HG03558 (cell line): ENCODE data around the gene EVA1C.
"Not testable (repeated sequence)": the region's sequence is repeated elsewhere in the genome, so short reads cannot be mapped to it uniquely, and the experiment has no call there.

ENCODE experiments used
- ATAC-seq: cut with Tn5 transposase; IDR thresholded peaks from one replicate; pipeline ENCODE4 v1.9.1; 2021; ENCODE audit warnings: moderate number of reproducible peaks; ENCODE audit not compliant: unreplicated experiment; ENCODE audit errors: extremely low read depth

The EVA1C gene

DNA sequence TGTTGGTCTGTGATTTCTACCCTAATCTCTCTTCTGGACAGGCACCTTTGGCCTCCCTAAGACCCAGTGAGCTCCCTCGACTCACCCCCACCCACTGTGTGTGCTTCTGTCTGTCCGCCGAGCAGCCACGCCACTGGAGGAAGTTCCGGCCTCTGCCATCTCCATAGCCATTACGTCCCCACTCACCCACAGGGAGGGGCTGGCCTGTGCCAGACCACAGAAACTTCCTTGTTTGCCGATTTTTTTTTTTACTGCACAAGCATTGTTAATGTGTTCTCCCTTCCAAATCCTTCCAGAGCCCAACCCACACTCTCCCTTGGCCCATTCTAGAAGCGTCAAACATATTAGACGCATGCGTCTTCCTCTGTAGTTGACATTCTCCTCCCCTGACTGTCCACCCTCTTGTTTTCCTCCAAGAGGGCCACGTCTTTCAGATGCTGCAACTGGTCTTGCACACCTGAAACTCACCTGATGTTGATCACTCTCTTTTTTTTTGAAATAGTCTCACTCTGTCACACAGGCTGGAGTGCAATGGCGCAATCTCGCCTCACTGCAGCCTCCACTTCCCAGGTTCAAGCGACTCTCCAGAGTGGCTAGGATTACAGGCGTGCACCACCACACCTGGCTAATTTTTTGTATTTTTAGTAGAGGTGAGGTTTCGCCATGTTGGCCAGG is 72.3 kb downstream of the EVA1C start:
- no peak for ATAC-seq

- no peak for ATAC-seq
Observed at GRCh38 chr21:32492376-32492775, 79.9 kb downstream of the EVA1C start.

DNA sequence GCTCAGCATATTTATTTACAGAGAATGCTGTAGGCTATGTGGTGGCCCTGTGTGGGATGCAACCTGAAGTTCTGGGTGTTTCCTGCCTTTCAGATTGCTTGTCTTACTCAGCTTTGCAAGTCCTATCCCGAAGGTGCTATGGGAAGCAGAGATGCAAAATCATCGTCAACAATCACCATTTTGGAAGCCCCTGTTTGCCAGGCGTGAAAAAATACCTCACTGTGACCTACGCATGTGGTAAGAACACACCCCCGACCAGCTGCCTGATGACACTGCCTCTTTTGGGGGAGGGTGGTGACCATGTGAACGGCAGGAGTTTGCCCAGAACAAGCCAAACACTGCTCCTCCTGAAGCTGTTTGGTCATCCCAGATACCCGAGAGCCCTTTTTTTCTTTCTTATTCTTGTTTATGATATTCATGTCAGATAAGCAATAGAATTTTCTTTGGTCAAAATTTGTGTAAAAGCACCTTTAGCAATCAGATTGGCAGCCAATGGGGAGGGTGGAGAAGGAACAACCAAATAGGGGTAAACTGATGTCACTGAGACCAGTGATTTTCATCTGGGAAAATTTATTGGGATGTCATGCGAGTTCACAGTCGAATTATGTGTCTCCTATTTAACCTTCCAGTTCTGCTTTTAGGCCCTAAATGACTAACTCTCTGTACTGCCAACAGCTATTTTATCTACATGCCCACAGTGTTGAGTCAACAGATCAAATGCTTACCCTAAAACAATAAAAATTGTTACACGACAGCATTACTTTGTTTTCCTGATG is 82.6 kb downstream of the EVA1C start:
- ATAC-seq = no peak

DNA sequence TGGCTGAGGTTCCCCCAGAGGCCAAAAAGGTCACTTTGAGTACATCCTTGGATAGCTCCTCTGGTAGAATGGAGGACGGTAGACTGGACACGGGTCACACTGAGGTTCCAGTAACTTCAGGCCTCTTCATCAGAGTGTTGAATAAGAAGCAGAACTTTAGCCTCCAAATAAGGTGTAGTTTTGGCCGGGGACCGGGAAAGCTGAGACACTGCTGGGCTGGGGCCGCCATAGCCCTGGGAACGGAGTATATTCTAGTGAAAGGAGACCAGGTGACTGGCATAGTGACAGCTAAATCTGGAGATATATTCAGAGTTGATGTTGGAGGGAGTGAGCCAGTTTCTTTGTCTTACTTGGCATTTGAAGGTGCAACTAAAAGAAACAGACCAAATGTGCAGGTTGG is 84.1 kb downstream of the EVA1C start:
- ATAC-seq = no peak

- no peak for ATAC-seq
Observed at GRCh38 chr21:32499249-32500055, 86.9 kb downstream of the EVA1C start.

GRCh38 chr21:32503641-32504040 is 91.1 kb downstream of the EVA1C start:
- not testable (repeated sequence) for ATAC-seq

DNA sequence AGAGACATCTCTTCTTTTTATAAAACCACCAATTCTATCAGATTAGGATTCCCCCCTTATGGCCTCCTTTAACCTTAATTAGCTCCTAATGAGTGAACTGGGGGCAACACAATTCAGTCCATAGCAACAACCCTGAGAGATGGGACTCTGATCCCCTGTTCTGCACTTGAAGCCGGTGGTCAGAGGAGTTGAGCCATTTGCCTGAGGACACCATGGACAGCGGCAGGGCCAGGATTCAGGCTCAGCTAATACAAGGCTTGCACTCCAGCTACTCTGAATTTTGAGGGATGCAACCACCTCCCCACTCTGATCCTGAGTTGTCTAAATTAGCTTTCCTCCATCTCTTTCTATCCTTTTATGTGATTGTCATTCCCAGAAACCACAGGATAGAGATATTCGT is 93.3 kb downstream of the EVA1C start:
- not testable (repeated sequence) for ATAC-seq

- not testable (repeated sequence) for ATAC-seq
Observed at GRCh38 chr21:32506411-32506965, 94.0 kb downstream of the EVA1C start.

- ATAC-seq = no peak
Observed at GRCh38 chr21:32507342-32507919, 94.9 kb downstream of the EVA1C start.

DNA sequence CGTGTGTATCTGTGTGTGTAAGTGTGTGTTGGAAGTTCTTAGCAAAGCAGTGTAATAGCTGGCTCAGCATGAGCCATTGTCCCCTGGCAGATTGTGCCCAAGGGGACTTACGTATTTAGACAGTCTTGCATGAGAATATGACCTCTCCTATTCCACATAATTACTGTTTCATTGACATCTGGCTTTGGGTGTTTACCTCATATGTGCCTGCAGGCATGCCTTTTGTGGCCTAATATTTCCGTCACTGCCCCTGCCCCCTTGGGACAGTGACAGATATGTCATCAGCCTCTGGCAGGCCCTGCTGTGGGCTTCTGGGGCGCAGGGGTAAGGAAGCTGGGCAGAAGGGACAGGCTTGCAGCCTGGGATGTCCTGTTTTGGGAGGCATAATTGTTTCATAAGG is 95.5 kb downstream of the EVA1C start:
- not testable (repeated sequence) for ATAC-seq

GRCh38 chr21:32508558-32508957 is 96.1 kb downstream of the EVA1C start:
- ATAC-seq = no peak

DNA sequence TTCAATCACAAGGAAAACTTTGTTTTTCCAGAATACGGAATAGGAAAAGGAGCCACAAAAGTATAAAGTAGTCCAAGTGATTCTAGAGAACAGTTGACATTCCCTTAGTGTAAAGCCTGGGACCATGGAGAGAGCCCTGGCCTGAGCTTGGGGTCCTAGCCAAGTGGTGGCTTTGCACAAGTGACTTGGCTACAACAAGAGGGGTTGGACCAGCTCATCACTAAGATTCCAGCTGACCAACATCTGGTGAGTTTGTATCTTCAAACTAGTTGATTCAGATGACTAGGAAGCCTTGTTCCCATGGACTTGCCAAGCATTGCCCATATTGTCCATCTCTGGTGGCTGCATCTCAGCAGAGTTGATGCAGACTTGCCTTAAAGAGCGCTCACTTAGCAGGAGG is 96.5 kb downstream of the EVA1C start:
- not testable (repeated sequence) for ATAC-seq

GRCh38 chr21:32514275-32515055 is 102.0 kb downstream of the EVA1C start:
- no peak for ATAC-seq

- ATAC-seq = no peak
Observed at GRCh38 chr21:32515874-32516273, 103.4 kb downstream of the EVA1C start.

DNA sequence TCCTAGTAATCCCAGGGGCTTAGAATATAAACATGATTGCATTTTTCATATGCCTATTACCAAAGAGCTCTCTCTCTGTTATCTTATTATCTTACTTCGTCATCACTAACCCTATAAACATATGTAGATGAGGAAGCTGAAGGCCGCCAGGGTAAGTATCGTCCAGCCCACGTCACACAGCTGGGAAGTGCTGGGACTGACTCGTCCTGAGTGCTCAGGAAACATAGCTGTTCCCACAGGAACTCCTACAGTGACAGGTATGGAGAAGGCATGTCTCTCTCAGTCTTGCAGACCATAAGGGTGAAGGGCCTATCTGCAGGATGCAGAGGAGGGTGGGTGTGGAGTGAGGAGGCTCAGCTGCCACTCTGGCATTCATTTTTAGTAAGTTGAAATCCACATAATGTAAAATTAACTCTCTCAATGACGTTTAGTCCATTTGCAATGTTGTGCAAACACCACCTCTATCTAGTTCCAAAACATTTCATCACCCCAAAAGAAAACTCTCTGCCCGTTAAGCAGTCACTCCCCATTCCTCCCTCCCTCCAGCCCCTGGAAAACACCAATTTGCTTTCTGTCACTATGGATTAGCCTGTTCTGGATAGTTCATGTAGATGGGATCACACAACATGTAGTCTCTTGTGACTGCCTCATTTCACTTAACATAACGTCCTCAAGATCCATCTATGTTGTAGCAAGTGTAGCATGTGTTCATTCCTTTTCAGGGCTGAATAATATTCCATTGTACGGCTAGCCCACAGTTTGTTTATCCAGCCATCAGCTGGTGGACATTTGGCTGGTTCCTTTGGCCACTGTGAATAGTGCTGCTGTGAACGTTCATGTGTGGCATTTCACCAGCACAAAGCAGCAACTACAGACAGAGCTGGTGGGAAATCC is 104.5 kb downstream of the EVA1C start:
- ATAC-seq = no peak

DNA sequence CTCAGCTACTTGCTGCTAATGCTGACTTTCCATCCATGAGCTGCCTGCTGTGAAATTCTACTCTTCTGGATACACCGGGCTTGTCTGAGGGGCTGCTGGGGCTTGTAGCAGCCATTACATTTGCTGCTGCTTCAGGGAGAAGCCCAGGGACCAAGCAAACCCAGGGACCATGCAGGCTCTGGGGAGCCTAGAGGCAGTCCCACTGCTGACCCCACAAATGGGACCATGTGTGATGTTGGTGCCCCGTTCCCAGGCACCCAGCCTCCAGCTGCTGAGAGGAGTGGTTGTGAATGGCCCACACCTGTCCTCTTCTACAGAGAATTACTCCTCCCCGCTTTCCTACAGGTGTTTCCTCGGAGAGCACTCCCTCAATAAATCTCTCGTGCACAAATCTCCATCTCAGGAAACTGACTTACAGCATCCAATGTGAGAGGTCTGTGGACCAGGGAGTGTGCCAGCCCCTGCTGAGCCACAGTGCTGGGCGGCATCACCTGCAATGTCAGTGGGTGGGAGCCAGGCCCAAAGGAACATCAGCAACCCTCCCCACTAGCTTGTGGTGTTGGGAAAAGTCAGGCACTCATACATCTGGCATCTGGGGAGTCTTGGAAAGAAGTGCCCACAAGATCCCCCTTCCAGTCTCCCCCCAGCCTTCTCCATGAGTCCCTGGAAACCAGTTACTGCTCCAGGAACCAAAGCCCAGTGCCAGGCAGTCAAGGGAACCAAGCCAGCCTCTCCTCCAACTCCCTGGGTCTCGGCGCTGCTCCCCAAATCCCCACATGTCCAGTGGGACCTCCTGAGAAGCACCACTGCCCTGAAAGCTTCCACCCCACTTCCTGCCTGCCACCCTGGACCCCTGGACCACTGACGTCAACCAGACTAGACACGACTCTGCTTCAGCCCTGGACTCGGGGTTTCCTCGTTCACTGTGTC is 107.7 kb downstream of the EVA1C start:
- ATAC-seq = no peak

GRCh38 chr21:32520875-32521735 is 108.6 kb downstream of the EVA1C start:
- ATAC-seq = no peak
